B cell (primary cell): ENCODE results near the gene BRME1. TPM values are rescaled to one million over a fixed set of nuclear protein-coding genes. Genes with fewer than 3 reads are reported as not detected.

Experiments used
- ATAC-seq: fragments of 200-7000 bp; cut with Tn5 transposase; one replicate; pipeline ENCODE4 v1.10.0; 2021; ENCODE audit warnings: low read depth, mild to moderate bottlenecking, moderate number of reproducible peaks, moderate library complexity
- CTCF ChIA-PET: fragments of 350-600 bp; sonication (Branson Sonifier 250); formaldehyde crosslinking; loops from one replicate; lab custom pipeline; 2021; ENCODE audit warnings: antibody characterized with exemption, inconsistent platforms; lab: Charles Lee
- POLR2A ChIA-PET: fragments of 350-600 bp; sonication (Branson Sonifier 250); formaldehyde crosslinking; loops from one replicate; lab custom pipeline; 2021; ENCODE audit warnings: antibody characterized with exemption; lab: Charles Lee
- DNase-seq: peaks from one replicate; pipeline ENCODE4 v3.0.0; 2013
- H2AFZ ChIP-seq: 2 replicates; pipeline ENCODE4 v1.6.1; 2012; ENCODE audit warnings: mild to moderate bottlenecking, low read depth, low read length; ENCODE audit not compliant: insufficient read depth, poor library complexity, severe bottlenecking
- H3K27ac ChIP-seq, 2 donors: 1 replicate in 1 of 2; 2 replicates in 1 of 2; pipeline ENCODE4 v1.5.1; 2012 to 2013; ENCODE audit warnings: low read length in 2 of 2, mild to moderate bottlenecking in 2 of 2, moderate library complexity in 1 of 2
- H3K27me3 ChIP-seq, 4 experiments: fragments of 200-600 bp in 1 of 4; sonication (generic) in 1 of 4; replicated peaks in 1 of 4; 1 replicate in 2 of 4; 2 replicates in 2 of 4; pipeline versions ENCODE4 v1.6.1 to v1.7.0; 2013 to 2016; ENCODE audit warnings: low read length in 3 of 4, mild to moderate bottlenecking in 2 of 4, mixed read lengths in 1 of 4, moderate library complexity in 1 of 4; ENCODE audit not compliant: insufficient read depth in 4 of 4, control insufficient read depth in 3 of 4; ENCODE audit errors: control extremely low read depth in 1 of 4
- H3K36me3 ChIP-seq, 2 experiments: replicated peaks in 1 of 2; 1 replicate in 1 of 2; 2 replicates in 1 of 2; pipeline versions ENCODE4 v1.6.1 to v1.7.1; 2013; ENCODE audit warnings: low read length in 1 of 2; ENCODE audit not compliant: insufficient read depth in 2 of 2, control insufficient read depth in 1 of 2; ENCODE audit errors: control extremely low read depth in 1 of 2, extremely low read depth in 1 of 2
- H3K4me1 ChIP-seq, 2 donors: fragments of 200-600 bp in 1 of 2; sonication (generic) in 1 of 2; 1 replicate in 1 of 2; 2 replicates in 1 of 2; pipeline versions ENCODE4 v1.5.1 to v1.6.1; 2013 to 2017; ENCODE audit warnings: low read length in 2 of 2; ENCODE audit not compliant: control insufficient read depth in 2 of 2, insufficient read depth in 2 of 2
- H3K4me2 ChIP-seq: replicated peaks from 2 replicates; pipeline ENCODE3; 2012; ENCODE audit warnings: mild to moderate bottlenecking, low read depth, low read length; ENCODE audit not compliant: poor library complexity, severe bottlenecking
- H3K4me3 ChIP-seq, 5 experiments: fragments of 200-600 bp in 1 of 5; sonication (generic) in 1 of 5; 1 replicate in 3 of 5; 2 replicates in 2 of 5; pipeline versions ENCODE4 v1.5.1 to v1.7.0; 2011 to 2016; ENCODE audit warnings: low read length in 4 of 5, mild to moderate bottlenecking in 4 of 5, low read depth in 2 of 5, control low read depth in 1 of 5, moderate library complexity in 1 of 5; ENCODE audit not compliant: insufficient read depth in 1 of 5; ENCODE audit errors: control extremely low read depth in 1 of 5, extremely low read depth in 1 of 5
- H3K79me2 ChIP-seq: fragments of 200-600 bp; sonication (generic); one replicate; pipeline ENCODE4 v1.6.0; 2016; ENCODE audit warnings: low read length; ENCODE audit not compliant: control insufficient read depth, insufficient read depth
- H3K9ac ChIP-seq: fragments of 200-600 bp; sonication (generic); 2 replicates; pipeline ENCODE4 v1.6.1; 2017; ENCODE audit warnings: mild to moderate bottlenecking, low read length, moderate library complexity
- H3K9me3 ChIP-seq, 3 donors: one replicate each; pipeline versions ENCODE4 v1.6.1 to v1.7.1; 2013; ENCODE audit warnings: low read length in 2 of 3; ENCODE audit not compliant: control insufficient read depth in 2 of 3, insufficient read depth in 1 of 3; ENCODE audit errors: control extremely low read depth in 1 of 3
- H4K20me1 ChIP-seq: 2 replicates; pipeline ENCODE4 v1.6.0; 2012; ENCODE audit warnings: mild to moderate bottlenecking, low read length; ENCODE audit not compliant: insufficient read depth, control insufficient read depth, poor library complexity, severe bottlenecking
- H3K27ac Mint-ChIP-seq: one replicate; pipeline ENCODE4 v1.8.0; 2021; ENCODE audit warnings: mixed read lengths
- H3K27me3 Mint-ChIP-seq: one replicate; pipeline ENCODE4 v1.8.0; 2021; ENCODE audit warnings: mixed read lengths
- H3K4me1 Mint-ChIP-seq: one replicate; pipeline ENCODE4 v1.8.0; 2021; ENCODE audit warnings: mixed read lengths
- H3K4me3 Mint-ChIP-seq: one replicate; pipeline ENCODE4 v1.8.0; 2021; ENCODE audit warnings: mixed read lengths
- H3K9me3 Mint-ChIP-seq: one replicate; pipeline ENCODE4 v1.8.0; 2022; ENCODE audit warnings: mixed read lengths; ENCODE audit not compliant: insufficient read depth
- EZH2 ChIP-seq: IDR thresholded peaks from 2 replicates; pipeline ENCODE4 v1.6.1; 2012; ENCODE audit warnings: borderline replicate concordance, low read depth, mild to moderate bottlenecking, moderate library complexity, low read length; ENCODE audit not compliant: insufficient read depth, poor library complexity, severe bottlenecking
- WGBS: methylation state at CpG from one replicate; pipeline ENCODE4 v1.1.5; 2013; ENCODE audit warnings: missing lambda C conversion rate; ENCODE audit not compliant: insufficient coverage; 5-methylcytosine and 5-hydroxymethylcytosine counted together
- intact Hi-C: fragments of 100-400 bp; cut with micrococcal nuclease; formaldehyde crosslinking; loops from one replicate; pipeline ENCODE4 v1.10.0; 2022
- polyA plus RNA-seq: library from polyadenylated mRNA; depleted of rRNA; stranded (reverse); fragments of >200 nt; gene quantifications from 2 replicates; pipeline ENCODE4 v1.2.3, GENCODE V29; 2012
- total RNA-seq, 2 donors: library from RNA; stranded (reverse); fragments of 120-200 nt in 1 of 2; gene quantifications; 1 replicate in 1 of 2; 2 replicates in 1 of 2; pipeline versions ENCODE4 v1.2.3 to v1.2.4, GENCODE V29; 2013 to 2022
- TF ChIP-seq, protein P1 (sequence below): fragments of 200-600 bp; IDR thresholded peaks from one replicate; pipeline ENCODE4 v1.8.0; 2022; ENCODE audit warnings: antibody characterized with exemption, mild to moderate bottlenecking

BRME1 gene
- total and polyA plus RNA-seq, 2 donors (not counting 1 experiment from before 2014, with no cell fraction given): 1.8 to 2.4 TPM

- DNase-seq: no peak
- H4K20me1 ChIP-seq: no peaks in the 10 kb centered on the region
- H2AFZ ChIP-seq: no peak overlapping the region
- no peak overlapping the region for H3K27ac Mint-ChIP-seq
- POLR2A ChIA-PET: no interaction called here
- H3K9me3 Mint-ChIP-seq: no peaks in the 10 kb centered on the region
- peaks cover 10% of the 10 kb centered on the region for H3K4me1 Mint-ChIP-seq
- 95% methylated on average over 28 of the region's 30 CpGs for WGBS
- H3K4me2 ChIP-seq: no peak overlapping the region
- intact Hi-C loops: no loop called here
- H3K27ac ChIP-seq: no peak overlapping the region
- ATAC-seq: no peak
- H3K4me3 Mint-ChIP-seq: no peak overlapping the region
- H3K9ac ChIP-seq: no peak overlapping the region
- H3K27me3 Mint-ChIP-seq: peaks cover 8% of the 10 kb centered on the region
- no peak for TF ChIP-seq EZH2
- TF ChIP-seq, protein P1, sequence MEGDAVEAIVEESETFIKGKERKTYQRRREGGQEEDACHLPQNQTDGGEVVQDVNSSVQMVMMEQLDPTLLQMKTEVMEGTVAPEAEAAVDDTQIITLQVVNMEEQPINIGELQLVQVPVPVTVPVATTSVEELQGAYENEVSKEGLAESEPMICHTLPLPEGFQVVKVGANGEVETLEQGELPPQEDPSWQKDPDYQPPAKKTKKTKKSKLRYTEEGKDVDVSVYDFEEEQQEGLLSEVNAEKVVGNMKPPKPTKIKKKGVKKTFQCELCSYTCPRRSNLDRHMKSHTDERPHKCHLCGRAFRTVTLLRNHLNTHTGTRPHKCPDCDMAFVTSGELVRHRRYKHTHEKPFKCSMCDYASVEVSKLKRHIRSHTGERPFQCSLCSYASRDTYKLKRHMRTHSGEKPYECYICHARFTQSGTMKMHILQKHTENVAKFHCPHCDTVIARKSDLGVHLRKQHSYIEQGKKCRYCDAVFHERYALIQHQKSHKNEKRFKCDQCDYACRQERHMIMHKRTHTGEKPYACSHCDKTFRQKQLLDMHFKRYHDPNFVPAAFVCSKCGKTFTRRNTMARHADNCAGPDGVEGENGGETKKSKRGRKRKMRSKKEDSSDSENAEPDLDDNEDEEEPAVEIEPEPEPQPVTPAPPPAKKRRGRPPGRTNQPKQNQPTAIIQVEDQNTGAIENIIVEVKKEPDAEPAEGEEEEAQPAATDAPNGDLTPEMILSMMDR: no peak
- no peak overlapping the region for H3K4me3 ChIP-seq
- peaks cover 2 to 7% of the 10 kb centered on the region in 2 experiments for H3K36me3 ChIP-seq
- CTCF ChIA-PET: interaction anchor here (0.6 kb wide), 1 partner anchor 338 kb away, joined by 3 read pairs; no protein-coding TSS in a partner anchor
- H3K9me3 ChIP-seq: no peaks in the 10 kb centered on the region
- H3K79me2 ChIP-seq: no peaks in the 10 kb centered on the region
- H3K4me1 ChIP-seq: no peaks in the 10 kb centered on the region
- peaks cover 0 to 5% (median 0%) of the 10 kb centered on the region in 4 experiments for H3K27me3 ChIP-seq
Measured at GRCh38 chr19:13931391-13932148, 25.7 kb upstream of the BRME1 start.

- Histone ChIP-seq H3K4me2 (no peak overlapping the region), H3K9ac (no peak overlapping the region), H3K27me3 (no peaks in the 10 kb centered on the region), H3K27ac (no peak overlapping the region), H3K79me2 (no peaks in the 10 kb centered on the region), H3K4me3 (no peak overlapping the region), H3K36me3 (peaks cover 2 to 7% of the 10 kb centered on the region in 2 experiments), H2AFZ (no peak overlapping the region), H3K4me1 (no peaks in the 10 kb centered on the region), H3K9me3 (no peaks in the 10 kb centered on the region), H4K20me1 (no peaks in the 10 kb centered on the region)
- intact Hi-C loops: no loop called here
- no peak for ATAC-seq
- no peak overlapping the region for H3K27ac Mint-ChIP-seq
- H3K9me3 Mint-ChIP-seq: no peaks in the 10 kb centered on the region
- peaks cover 10% of the 10 kb centered on the region for H3K4me1 Mint-ChIP-seq
- peaks cover 8% of the 10 kb centered on the region for H3K27me3 Mint-ChIP-seq
- no peak for TF ChIP-seq EZH2
- TF ChIP-seq, protein P1: no peak
- CTCF ChIA-PET: no interaction called here
- whole genome bisulfite sequencing: 85% methylated on average over 15 of the region's 17 CpGs
- POLR2A ChIA-PET: no interaction called here
- no peak for DNase-seq
- no peak overlapping the region for H3K4me3 Mint-ChIP-seq
Measured at GRCh38 chr19:13930402-13930801, 24.5 kb upstream of the BRME1 start.
